GM03348 (cell line): ENCODE data around the gene TRIM17.
A peak's percentile ranks its signal among the peaks of the same experiment; 100 is the strongest.

Experiments used
- DNase-seq: peaks from one replicate; pipeline ENCODE4 v3.0.0; 2012; ENCODE audit warnings: low spot score

Gene TRIM17

DNA sequence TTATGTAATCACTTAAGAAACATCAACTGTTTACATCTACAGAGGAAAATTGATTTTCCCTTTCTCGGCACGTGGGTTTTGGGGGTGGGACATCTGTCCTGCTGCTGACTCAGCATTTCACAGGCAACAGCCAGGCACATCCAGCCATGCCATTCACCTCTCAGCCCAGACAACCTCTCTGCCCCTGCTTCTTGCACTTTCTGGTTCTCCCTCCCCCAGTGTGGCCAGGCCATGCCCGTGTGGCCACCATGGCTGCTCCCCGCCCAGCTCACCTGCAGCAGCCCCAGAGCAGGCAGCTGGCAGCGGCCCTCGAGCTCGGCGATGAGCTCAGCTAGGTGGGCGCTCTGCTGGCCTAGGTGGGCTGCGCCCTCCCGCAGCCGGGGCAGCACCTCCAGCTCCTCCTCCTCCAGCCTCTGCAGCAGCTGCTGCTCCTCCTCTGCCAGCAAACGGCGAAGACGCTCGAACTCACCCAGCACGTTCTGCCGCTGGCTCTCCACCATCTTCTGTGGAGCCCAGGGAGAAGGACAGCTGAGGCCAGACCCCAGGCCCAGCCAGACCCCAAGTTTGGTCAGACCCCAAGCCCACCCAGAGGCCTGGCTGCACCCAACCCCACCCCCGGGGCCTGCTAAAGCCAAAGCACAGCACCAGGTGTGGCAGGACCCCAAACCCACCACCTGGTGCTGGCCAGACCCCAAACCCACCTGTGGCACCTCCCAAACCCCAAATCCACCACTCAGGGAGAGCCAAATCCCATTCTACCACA is 15.8 kb downstream of the TRIM17 start:
- DNase-seq, result no peak

DNA sequence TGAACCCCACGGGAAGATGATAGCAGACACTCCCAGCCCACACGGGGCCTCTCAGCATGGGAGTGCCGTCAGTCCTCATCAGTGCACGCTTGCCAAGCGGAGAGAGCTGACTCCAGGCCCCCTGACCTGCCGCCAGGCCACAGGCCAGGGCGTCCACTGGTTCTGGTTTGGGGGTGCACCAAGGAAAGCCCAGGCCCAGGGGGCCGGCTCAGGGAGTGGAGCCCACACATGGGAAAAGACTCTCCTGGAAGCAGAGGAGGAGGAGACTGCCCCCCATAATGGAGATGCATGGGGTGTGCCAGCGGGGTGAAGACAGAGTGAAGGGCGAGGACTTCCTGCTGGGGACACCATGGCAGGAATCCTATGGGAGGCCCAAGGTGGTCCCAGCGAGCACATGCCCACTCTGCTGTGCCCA is 16.4 kb downstream of the TRIM17 start:
- no peak for DNase-seq

DNA sequence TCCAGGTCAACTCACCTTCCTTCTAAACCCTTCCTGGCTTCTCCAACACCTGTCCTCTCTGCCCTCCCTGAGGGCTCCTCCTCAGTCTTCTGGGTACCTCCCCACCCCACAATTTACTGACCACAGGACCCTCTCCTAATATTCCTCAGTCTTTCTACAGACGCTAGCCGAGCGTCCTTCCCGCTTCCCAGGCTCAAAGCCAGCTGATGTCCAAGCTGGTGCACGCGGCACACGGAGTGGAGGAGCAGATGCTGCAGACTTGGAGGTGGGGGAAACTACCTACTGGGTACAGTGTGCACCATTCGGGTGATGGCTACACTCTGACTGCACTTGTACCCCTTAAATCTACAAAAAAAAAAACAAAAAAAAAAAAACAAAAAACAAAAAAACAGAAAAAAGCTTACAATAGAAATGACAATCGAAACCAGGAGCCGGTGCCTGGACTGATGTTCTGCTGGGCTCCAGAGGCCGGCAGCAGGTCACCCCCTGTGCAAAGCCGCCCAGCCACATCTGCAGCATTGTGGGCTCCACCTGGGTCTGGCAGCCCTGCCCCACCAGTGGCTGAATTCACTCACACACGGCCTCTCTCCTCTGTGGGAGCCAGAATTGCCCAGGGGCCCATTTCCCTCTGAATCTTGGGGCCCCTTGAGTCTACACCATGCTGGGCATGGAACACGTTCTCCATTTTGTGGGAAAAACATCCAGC is 17.0 kb downstream of the TRIM17 start:
- no peak for DNase-seq

DNA sequence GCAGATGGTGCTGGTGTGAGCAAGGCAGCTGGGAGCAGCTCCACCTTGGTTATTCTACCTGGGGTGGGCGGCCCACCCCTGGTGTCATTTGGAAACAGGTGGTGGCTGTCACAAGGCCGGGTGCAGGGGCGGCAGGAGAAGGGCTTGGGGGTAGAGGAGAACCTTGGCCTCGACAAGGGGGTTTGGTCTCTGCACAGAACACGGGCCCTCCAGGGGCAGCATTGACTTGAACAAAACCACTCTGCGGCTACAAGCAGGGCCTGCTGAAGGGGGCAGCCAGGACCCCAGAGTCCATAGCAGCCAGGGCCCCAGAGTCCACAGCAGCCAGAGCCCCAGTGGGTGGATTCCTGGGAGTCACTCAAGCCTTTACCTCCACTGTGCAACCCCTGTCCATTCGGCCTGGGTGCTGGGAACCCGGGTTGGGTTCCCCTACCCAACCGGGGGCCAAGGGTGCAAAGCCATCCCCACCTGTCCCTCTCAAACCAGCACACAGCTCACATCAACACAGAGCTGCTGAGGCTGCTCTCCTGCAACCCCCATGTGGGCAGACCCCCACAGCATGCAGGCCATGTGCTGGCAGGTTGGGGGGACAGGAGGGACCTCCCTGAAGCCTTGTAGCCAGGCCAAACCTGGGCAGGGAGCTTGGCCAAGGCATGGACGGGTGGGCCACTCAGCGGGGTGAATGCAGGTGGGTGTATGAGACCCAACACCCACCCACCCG is 17.8 kb downstream of the TRIM17 start:
- no peak for DNase-seq

DNA sequence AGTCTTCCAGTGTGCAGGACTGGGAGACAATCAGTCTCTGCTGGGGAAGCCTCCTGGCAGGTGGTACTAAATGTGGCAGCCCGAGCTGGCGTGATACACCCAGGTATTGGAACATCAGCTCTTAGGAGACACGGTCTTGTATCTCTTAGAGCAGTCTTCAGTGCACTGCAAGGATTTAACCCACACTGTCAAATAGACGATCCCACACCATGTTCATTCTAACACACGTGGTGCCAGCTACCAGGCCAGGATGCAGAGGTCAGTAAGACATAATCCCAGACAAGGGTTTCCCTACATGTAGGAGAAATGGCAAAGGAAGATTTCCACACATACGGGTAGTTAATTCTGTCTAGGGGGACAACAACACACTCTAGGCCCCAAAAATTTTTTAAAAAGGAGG is 18.7 kb downstream of the TRIM17 start:
- no peak for DNase-seq

DNA sequence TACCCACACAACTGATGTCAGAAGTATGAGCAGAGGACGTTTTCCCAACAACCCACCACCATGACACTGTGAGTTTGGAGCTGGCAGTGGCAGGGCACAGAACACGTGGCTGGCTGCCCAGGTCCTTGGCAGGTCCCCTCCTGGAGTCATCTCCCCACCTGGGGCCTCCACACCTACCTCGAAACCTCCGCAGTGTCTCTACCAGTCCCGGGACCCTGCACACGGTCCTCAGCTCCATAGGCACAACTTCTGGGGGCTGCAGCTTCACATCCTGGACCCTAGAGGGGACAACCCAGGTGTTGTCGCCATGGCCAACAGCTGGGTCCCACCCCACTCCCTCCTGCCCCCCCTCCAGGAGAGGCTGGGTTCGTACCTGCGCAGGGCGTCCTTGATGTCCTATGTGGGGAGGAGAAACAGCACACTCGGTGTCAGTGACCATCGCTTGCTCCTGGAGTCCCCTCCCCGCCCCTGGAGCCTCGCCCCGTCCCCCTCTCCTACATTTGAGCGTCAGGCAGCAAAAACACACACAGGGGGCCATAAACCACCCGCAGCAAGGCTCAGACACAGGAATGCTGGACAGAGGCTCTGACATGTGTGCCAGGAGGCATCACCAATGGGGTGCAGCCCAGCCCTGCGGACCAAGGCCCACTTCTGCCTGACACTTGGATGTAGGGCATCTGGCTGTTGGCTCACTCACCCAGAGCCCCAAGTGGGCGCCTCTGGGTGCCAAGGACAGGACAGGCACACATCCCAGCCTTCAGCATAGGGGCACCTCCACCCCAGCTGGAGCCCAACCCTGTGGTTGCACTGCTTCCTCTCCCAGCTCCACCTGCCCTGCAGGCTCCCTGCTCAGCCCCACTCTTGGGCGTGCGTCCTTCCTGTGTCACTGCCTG is 19.6 kb downstream of the TRIM17 start:
- DNase-seq, result no peak

DNA sequence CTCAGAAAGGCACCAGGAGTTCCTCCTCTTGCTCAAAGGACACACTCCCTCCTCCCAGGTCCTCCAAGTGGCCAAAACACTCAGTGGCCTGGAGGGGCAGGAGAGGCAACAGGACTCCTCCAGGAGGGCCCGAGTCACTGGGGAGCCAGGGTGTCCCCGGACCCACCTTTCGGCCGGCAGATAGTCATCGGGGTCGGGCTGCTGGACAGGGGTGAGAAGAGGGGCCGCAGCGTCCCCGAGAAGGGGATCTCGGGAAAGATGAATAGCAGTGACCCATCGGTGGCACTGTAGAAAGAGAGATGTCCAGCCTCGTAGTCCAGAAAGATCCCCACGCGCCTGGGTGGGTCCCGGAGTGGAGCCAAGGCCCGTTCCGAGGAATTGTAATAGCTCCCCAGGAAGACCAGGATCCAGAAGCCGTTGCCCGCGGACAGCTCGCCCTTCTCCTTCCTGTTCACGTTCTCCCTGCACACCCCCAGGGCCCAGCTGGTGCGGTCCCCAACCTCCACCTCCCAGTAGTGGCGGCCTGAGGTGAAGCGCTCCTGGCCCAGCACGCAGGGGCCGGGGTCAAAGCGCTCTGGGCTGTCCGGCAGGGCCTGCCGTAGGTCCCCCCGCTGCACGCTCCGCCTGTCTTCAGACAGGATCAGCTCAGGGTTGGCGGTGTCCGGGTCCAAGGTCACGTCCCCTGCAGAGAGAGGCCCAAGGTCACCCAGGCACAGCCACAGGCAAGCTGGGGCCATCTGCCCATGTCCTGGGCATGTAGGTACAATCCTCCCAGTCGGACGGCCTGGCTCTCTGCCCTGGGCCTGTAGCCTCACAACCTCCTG is 21.9 kb downstream of the TRIM17 start:
- DNase-seq, result no peak

DNA sequence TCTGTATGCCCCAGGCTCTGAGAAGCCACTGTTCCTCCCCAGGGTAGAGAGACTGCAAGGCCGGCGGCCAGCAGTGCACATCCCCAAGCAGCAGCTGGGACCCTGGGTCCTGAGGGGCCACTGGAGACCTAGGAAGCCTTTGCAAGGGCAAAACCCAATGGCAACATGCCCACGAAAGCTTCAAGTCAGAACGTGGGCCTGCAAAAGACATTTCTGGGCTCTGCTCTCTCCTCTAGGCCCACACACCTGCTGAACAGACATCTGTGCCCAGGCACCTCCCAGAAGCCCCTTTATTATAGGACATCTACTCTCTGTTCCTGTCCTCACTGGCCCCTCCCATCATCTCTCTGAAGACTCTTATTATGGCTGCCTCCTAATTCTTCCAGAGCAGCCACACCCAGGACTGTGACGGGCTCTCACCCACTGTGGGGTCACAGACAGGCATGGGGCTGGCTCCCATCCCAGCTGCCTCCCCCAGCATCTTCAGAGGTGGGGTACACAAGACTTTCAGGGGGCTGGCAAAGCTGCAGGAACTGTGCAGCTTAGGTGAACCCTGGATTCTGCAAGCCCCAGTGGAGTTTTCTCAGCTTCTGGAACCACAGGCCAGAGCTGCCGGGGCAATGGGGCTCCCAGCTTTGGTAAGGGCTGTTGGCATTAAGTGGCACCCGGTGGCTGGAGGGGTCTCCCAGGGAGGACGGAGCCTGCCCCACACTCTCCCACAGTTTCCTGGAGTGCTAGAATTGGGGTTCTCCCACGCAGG is 22.7 kb downstream of the TRIM17 start:
- no peak for DNase-seq

DNA sequence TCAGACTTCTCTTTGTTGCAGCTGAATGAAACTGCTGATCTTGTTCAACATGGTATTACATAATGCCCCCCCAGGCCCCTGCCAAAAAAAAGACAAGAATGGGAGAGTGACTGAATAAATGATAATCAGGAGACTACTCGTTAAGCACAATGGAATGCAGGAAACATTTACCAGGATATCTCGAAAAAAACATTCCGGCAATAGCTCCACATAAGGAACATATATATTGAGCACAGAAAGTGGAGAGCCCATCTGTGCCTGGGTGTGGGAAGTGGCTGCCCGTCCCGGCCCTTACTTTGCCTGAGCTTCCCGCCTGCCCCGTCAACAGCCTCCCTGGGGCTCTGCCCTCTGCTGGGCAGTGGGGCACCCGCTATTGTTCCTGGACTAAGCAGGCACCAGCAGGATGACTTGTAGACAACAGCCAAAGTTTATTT is 23.4 kb downstream of the TRIM17 start:
- peak; percentile 79 for DNase-seq

DNA sequence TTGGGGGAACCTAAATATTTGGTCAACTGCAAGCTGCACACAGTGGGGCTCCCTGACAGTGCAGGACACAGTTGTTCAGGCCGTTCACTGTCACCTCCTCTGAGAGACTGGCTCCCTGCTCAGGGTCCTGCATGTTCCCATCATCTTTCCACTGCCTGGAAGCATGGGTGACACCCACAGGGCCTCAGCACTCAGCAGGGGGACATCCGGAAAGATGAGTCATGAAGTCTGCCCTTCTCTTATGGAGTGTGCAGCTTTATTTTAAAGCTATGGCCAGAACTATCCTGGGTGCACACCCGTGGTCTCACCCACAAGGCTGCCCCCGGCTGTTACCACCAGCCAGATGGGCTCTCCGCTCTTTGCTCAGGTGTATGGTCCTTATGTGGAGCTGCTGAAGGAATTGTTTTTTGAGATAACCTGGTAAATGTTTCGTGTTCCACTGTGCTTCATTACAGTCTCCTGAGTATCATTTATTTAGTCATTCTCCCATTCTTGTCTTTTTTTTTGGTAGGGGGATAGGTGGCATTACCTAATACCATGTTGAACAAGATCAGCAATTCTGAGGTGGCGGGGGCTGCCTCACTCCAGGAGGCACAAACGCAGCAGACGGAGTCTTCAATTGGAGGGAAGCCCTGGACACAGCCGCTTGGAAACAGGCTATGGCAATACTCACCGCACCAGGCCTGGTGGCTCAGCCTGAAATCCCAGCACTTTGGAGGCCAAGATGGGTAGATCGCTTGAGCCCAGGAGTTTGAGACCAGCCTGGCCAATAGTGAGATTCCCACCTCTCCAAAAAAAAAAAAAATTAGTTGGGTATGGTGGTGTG is 24.3 kb downstream of the TRIM17 start:
- no peak for DNase-seq

DNA sequence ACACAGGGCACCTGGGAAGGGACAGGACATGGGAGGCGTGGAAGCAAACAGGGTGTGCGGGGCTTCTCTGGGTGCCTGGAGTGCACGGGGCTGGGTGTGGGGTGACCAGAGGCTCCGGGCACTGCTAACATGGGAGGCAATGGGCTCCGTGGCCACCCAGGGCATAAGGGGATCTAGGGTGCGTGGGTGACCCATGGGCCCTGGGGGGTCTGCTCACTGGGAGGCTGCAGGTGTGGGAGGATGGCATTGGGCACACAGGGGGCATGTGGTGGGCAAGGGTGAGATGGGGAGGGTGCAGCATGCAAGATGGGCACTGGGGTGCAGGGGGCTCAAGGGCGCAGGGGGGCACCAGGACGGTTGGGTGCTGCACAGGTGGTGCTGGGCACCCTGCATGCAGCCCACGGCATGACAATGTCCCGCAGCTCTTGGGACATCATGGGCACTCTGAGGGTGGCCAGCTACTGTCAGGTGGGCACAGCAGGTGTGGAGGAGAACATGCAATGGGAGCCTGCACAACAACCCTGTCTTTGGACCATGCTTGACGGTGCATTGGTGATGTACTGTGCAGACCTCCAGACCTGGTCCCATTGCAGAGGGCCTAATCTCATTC is 25.1 kb downstream of the TRIM17 start:
- no peak for DNase-seq

DNA sequence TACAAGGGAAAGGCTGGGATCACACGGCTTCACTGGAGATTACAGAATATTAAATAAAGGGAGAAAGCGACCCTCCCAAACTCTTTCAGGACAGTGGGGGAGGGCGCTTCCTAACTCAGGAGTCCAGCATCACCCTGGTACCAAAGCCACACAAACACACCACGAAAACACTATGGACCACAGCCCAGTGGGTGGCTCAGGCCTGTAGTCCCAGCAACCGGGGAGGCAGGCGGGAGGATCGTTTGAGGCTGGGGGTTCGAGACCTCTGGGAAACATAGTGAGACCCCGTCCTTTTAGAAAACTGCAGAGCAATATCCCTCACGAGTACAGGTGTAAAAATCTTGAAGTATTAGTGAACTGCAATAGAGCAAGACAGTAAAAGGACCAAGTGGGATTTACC is 26.0 kb downstream of the TRIM17 start:
- DNase-seq, result no peak

DNA sequence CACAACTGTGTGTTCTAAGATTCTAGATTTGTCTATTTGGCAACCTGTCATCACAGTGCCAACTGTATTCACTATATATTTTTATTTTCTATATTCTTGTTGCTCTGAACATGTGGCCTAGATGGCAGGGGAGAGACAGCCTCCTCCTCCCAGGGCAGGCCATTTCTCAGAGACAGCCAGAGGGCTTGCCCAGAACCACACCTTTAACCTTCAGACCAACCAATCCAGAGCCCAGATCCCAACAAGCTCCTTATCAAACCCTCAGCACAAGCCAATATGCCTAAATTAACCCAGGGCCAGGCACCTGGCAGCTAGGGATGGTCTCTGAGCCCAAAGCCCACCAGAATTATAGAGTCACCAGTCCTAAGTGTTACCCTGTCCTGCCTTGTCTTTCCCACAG is 29.3 kb downstream of the TRIM17 start:
- no peak for DNase-seq

DNA sequence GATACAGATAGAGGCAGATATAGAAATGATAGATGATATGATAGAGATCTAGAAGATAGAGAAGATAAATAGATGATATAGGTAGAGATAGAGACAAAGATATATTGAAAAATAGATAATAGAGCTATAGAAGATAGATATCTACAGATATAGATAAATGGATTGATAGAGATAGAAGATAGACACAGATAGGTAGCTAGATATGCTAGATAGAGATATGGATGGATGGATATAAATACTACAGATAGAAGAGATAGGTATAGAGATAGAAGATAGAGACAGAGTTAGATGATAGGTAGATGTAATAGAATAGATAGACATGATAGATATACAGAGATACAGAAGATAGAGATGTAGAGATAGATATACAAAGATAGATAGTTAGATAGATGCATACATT is 31.4 kb downstream of the TRIM17 start:
- DNase-seq, result no peak

DNA sequence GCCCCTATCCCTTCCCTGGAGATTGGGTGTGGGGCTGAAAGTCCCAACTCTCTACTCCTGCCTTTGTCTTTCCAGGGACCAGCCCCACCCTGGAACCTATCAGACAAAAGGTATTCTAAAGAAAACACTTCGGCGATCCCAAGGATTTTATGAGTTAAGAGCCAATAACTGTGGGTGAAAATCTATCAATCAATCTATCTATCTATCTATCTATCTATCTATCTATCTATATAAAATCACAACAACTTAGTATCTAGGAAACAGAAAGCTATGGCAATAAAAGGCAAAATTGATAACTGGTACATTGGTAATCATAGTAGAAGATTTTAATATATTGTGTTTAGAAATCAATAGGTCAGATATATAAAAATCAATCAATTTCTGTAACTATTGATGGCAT is 32.9 kb downstream of the TRIM17 start:
- no peak for DNase-seq

DNA sequence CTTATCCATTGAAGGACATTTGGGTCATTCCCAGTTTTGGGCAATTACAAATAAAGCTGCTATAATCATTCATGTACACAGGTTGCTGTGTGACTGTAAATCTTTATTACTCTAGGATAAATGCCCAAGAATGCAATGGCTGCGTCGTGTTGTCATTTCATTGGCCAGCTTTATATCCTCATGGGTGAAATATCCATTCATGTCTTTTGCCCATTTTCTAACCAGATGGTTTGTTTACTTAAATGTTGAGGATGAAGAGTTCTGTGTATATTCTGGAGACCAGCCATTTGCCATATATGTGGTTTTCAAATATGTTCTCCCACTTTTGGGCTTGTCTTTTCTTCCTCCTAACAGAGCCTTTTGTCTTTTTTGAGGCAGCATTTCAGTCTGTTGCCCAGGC is 35.3 kb downstream of the TRIM17 start:
- no peak for DNase-seq

DNA sequence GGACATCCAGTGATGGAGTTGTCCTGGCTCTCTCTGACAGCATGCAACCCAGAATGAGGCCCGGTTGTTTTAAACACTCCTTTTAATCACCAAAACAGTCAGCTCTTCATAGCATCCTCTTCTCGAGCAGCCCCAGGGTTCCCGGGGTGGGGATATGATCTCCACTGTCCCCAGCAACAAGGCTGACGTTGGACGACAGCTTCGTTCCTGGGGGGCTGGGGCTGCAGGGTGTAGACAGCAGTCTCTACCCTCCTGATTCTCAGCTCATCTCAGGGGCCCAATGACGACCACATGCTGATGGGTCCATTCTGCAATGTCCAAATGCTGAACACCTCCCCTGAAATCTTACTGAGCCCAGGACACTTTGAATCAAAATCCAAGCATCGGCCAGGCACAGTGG is 37.0 kb downstream of the TRIM17 start:
- DNase-seq, result no peak

DNA sequence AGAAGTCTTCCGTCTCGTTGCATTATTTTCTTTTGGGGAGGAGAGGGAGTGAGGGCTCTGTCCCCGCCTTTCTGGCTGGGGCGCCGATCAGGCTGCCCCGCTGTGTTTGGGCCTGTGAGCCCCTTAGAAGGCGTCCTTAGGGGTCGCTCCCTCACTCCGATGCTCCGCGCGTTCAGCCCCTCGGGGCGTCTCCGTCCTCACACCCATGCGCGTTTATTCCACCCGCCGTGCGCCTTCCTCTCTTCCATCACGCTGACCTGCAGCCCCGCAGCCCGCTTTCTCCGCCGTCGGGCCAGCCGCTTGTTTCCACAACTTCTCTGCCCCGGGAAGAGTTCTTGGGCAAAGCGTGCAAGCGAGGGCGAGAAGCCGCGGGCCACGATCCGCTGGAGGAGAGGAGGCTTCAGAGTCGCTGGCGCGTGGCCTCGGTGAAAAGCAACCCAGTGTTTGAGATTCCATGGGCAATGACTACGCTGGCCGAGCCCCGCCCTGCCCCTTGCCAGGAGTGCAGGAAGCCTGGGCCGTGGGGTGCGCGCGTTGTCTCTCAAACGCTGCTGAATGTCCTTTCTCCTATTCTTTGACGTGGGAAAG is 37.7 kb downstream of the TRIM17 start:
- DNase-seq, result peak; percentile 57
